Neural progenitor cell (in vitro differentiated cells): ENCODE results near the gene PCDH9.

ENCODE experiments used
- CTCF ChIP-seq: fragments of 200-600 bp; sonication (generic); IDR thresholded peaks from 2 replicates; pipeline ENCODE4 v1.5.1; 2017; ENCODE audit warnings: antibody characterized with exemption, mild to moderate bottlenecking
- EZH2 ChIP-seq: fragments of 200-600 bp; sonication (generic); IDR thresholded peaks from 2 replicates; pipeline ENCODE4 v1.6.1; 2017; ENCODE audit warnings: antibody characterized with exemption, mild to moderate bottlenecking, moderate library complexity

DNA sequence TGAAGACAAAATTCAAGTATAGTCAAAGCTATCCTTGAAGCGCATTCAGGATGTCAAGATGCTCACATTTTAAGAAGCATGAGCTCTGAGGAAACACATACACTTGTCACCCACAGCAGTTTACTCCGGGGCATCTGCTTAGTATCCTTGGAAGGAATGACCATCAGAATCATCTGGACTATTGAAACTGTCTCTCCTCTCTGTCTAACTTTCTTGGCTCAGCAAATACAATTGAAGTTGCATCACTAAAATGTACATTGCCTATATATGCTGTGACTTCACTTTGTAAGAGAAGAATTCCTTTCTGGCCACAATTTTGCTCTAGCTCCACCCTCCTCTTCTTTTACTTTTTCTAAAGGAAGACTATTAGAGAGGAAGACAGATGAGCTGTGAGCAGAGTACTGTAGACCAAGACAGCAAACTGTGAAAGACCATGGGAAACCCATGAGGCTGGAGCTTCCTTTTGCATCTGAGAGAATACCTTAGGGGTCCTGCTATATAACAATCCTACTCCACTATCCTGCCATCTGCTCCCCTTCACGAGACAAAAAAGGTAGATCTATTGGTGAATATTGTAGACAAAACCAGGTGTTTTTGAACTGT is 906.3 kb downstream of the PCDH9 start:
- no peak for TF ChIP-seq CTCF
- TF ChIP-seq EZH2 = no peak
